ENCODE data around the gene ELAPOR1. TPM values are rescaled to one million over a fixed set of nuclear protein-coding genes. Genes with fewer than 3 reads are reported as not detected.

The ELAPOR1 gene
- total RNA-seq, 1 donor from 2014 or later, result 0.80 TPM

DNA sequence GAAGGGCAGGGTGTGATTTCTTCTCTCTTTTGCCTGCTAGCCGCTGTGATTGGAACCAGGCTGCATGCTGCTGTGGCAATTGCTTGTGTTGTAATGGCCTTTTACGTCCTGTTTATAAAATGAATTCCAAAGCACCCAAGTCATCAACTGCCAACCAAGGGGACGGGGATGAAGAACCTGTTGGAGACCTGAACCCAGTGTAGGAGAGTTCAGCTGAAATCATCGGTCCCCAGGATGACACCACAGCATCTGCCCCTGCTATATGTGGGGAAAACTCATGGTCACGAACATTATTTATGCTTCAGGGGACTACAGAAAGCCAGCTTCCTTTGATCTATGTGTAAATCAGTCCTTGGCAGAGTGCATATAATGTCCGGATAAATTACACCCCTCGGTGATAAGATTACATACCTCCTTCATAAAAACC is 19.5 kb upstream of the ELAPOR1 start:
- no peak for DNase-seq (ENCODE audit: low read depth)

DNA sequence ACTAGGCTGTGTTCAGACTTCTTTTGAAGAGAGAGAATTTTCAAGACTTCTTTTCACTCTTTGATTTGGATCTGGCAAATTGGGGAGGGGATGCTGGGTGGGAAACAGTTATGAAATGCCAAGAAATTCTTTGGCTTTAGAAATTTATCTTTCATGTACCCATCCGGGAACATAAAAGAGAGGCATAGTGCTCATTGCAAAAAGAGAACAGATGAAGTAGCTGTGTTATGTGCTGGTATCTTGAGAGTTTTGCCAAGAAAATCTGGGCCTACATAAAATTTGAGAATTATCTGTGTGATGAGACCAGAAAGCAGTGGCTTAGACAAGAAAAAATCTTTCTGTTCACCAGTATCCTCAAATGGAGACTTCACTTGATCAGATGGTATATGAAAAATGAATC is 19.0 kb upstream of the ELAPOR1 start:
- no peak for DNase-seq (ENCODE audit: low read depth)

DNA sequence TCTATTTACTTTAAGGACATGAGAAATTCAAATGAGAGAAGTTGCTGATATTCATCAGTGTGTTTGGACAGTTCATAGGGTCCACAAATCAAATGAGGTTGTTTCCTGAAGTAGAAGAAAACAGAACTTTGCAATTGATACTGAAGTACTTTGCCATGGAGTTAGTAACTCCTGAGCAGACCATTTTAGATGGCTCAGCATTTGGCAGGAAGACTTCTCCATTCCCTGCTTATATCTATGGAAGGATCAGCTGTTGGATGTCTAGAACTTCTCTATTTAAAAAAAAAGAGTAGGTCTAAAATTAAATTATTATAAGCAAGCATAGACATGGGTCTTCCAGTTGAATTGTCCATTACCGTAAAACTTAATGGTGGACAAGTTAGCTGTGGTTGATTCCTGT is 18.3 kb upstream of the ELAPOR1 start:
- no peak for DNase-seq (ENCODE audit: low read depth)

DNA sequence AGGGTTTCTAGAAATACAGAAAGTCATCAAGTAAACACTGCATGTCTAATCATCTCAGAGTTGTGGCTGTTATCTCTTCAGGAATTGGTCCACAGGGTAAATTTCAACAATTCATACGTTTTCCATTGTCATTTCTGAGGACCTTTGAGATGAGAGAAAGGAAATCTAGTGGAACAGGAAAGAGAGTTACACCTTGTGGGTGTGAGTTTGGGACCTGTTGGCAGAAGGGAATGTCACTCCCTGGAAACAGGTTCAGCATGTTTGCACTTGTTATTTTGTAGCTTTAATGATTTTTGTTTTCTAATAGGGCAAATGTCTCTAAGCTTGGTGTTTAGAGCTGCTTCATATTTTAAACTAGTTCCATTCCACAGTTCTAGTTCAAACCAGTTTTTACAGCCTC is 17.8 kb upstream of the ELAPOR1 start:
- no peak for DNase-seq (ENCODE audit: low read depth)

DNA sequence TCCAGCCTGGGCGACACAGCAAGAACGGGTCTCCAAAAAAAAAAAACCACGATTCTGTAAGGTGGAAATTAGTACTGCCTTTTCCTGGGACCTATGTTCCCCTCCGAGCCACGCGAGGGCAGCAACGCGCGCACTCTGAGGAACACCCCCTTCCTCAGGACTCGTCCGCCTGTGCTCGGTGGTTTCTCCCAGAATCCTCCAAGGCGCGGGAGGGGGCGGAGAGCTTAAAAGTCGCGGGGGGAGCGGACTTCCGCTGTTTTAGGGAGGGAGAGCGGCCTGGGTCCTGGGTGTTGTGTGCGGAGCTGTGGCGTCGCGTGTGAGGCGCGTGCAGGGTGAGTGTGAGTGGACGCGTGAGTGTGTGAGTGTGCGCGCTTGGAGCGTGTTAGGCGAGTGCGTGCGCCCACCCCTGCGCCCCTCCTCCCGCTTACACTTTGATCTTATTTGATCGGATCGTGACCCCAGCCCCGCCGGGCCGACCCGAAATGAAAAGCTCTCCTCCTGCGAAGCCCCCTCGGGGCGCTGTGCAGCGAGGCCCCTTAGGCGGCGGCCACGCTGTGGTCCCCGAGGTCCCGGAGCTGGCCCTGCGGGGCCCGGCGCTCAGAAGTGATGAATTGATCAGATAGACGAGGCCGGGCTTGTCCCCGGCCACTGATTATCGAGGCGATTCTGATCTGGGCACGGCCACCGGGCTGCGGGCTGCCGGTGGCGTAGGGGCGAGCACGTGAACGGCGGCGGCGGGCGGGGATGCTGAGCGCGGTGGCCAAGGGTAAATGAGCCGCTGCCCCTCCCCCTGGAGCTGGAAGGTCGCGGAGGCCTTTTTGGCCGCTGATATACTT is 13.8 kb upstream of the ELAPOR1 start:
- DNase-seq (ENCODE audit: low read depth), result peak; percentile 98

DNA sequence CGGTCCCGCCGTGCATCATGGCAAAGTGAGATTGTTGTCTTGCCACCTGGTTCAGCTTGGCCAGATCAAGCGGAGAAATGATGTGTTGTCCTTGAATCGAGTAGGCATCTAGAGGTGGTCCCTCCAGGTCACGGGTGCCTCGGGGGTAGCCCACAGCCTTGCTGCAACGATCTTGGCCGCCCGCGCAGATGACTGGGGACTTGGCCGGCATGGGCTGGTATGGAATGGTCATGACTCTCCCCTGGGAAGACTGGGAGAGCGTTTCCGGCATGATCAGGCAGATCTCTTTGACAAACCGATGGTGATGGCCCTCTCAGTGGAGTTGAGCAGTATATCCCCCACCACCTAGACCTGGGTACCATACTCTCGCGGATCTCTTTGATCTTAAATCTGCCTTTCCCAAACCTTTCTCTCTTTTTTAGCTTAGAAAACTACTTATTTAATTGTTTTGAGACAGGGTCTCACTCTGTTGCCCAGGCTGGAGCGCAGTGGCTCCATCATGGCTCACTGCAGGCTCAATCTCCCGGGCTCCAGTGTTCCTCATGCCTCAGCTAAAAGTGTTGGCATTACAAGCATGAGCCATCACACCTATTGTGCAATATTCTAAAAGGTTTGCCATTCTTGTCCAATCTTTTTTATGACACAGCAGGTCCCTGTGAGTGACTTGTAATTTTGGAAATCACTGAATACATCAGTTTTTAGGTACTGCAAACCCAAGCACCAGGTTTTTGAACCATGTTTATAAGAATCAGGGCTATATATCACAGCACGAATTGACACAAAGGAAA is 9.4 kb upstream of the ELAPOR1 start:
- no peak for DNase-seq (ENCODE audit: low read depth)

DNA sequence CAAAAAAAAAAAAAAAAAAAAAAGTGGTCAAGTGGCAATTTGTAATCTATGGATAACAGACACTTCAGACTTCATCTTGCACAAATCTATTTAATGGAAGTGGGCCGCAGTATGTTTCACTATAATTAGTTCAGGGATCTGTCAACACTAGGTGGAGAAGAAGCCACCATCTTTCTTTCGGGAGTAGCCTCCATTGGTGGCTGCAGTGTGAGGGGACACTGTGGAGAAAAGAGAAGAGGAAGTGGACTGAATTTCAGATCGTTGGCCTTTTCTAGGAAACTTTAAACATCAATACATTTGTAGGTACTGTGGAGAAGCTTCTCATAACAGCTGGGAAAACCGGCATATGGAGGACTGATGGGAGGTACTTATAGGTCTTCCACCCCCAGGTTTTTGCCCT is 8.0 kb upstream of the ELAPOR1 start:
- DNase-seq (ENCODE audit: low read depth), result no peak

DNA sequence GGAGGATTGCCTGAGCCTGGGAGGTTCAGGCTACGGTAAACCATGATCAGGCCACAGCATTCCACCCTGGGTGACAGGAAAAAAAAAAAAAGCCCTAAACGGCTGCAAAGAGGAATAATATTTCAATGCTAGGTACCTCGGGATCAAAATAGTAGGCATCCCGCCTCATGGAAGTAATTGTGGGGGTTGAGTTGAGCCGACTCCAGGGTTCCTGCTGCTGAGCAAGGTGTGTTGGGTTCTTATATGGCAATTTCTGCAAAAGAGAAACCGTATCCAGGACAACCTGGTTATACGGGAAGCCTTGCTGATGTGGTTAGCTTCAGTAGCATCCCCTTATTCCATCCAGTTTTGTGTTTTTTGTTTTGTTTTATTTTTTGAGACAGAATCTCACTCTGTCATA is 6.1 kb upstream of the ELAPOR1 start:
- no peak for DNase-seq (ENCODE audit: low read depth)

DNA sequence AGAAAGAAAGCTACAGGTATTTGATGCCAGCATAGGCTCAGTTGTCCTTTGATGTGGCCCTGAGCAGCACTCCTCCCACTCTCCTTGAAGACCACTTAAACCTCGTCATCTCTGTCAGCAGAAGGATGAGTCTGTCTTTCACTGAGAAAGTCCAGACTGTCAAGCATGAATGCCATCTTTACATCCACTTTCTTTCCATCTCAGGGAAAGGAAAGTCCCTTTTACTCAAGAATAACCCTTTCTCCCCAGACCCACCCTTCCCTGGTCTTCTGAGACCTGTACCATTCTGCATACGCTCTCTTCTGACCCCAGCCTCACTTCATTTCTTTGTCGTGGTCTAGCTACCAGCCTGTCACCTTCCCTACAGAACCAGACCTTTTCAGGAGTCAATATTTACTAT is 4.0 kb upstream of the ELAPOR1 start:
- DNase-seq (ENCODE audit: low read depth), result no peak

DNA sequence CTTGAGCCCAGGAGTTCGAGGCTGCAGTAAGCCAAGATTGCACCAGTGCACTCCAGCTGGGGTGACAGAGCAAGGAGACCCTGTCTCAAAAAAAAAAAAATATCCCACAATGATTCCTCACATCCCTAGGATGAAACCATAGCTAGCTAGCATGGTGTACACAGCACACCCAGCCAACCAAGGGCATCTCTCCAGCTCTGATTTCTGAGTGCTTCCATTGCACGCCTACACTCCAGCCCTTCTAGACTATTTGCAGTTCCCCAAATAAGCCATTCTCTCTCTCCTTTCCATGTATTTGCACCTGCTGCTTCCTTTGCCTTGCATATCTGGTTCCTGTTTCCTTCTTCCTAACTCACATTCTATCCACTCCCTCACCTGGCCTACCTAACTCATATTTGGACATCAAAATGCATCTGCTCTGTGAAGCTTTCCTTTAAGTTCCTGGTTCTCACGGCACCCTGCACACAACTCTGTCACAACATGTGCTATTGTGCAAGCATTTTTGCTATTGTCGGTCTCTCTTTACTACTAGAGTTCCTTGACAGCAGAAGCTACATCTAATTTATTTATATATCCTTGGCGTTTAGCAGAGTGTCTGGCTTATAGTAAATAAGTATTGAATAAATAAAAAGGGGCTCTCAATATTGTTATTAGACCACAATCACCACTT is 2.4 kb upstream of the ELAPOR1 start:
- no peak for DNase-seq (ENCODE audit: low read depth)

DNA sequence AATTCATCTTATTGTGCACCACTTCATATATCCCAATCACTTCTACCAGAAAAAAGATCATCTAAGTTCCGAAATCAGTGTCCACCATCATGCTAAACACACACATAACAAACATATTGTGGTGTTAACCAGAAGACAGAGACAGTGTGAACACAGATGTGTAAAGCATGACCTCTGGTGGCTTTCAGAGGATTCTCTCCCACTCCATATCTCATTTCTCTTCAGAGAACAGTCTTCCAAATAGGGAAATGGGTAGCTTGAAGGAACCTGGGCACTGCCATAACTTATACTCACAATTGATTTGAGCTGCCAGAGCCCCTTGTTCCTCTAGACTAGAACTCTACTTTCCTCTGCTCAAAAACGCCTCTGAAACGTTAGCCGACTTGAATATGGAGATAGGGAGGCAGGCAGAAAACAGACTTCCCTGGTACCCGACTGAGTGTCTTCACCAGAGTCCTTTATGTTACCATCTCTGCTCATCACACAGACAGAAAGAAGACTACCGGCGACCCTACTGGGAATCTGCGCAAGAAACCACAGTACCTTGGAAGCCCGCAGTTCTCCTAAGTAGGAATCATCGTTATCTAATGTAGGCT is 1.8 kb upstream of the ELAPOR1 start:
- DNase-seq (ENCODE audit: low read depth), result peak; percentile 59

DNA sequence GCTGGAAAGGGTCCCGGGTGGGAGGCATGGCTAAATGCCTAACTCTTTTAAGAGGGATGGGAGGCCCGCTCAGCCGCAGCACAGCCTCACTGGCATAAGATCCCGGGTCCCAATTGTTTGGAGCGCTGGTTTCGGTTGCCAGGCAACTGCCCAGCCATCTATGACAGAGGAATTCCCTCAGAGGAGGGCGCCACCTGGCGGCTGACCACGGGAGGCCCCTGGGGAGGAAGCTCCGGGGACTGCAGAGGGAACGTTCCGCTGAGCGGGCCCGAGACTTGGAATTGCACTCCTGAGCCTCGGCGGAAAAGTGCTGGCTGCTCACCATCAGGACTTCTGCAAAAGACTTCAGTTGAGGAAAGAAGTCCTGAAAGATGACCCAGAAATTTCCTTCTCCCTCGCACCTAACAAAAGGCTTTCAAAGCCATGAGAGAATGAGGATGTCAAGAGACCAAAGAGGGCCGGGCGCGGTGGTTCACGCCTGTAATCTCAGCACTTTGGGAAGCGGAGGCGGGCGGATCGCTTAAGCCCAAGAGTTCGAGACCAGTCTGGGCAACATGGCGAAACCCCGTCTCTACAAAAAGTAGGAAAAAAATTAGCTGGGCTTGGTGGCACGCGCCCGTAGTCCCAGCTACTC is 1.1 kb upstream of the ELAPOR1 start:
- peak; percentile 92 for DNase-seq (ENCODE audit: low read depth)

DNA sequence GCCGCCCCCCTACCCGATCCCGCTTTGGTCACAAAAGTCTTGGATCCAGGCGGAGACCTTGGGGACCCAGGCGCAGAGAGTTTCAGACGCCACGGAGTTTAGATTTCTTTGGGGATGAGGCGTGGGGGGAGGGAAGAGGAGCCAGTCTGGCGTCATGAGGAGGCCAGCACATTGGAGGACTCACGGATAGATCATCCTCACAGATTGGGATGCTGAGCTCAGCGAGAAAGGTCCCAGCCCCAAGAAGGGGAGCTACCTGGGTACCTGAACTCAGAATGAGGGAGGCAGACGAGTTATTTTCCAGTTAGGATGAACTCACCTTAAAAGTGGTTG is 393 bp downstream of the ELAPOR1 start:
- no peak for DNase-seq (ENCODE audit: low read depth)

DNA sequence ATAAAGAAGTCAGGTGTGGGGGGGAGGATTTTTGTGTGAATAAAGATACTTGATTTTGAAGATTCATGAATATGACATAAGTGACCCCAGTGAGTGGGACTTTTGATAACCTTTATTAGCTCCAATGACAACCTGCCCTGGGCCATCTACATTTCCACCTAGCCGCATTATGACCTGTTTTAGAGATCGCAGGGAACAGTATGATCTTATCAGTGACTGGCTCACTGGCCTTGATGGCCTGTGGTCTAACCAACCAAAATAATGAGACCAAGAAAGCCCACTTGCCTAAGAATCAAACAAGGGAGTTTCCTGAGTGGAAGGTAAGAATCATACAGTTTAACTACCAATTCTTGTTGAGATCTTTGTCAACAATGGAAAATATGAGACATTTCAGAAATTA is 1.8 kb downstream of the ELAPOR1 start:
- no peak for DNase-seq (ENCODE audit: low read depth)

DNA sequence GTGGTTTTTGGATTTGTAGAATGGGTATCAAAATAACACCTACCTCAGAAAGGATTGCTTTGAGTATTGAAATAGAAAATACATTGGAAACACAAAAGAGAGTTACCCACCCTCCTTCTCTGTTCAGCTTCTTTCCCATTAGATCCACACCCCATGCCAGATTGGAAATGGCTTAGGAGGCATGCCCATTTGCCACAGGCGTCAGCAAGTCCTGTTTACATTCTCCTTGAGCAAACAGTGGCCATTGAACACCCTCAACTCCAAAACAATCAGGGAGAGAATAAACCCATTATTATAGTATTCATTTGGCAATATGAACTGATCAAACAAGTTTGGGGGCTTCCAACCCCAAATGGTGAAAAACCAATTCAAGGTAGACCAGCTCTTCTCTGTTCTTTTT is 2.4 kb downstream of the ELAPOR1 start:
- DNase-seq (ENCODE audit: low read depth), result no peak

DNA sequence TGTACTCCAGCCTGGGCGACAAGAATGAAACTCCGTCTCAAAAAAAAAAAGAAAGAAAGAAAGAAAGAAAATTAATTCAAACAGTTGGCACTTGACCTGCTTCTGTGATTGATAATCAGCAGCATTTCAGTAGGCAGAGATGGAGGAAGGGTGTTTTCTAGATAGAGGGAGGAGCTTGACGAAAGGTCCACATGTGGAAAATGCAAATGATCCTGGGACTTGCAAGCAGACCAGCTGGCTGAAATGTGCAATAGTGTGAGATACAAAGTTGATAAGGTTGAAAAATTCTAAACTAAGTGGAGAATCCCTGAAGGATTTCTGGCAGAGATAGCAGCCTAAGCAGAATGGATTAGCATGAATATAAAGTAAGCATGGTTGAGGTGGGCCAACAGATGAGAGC is 4.2 kb downstream of the ELAPOR1 start:
- DNase-seq (ENCODE audit: low read depth), result no peak

DNA sequence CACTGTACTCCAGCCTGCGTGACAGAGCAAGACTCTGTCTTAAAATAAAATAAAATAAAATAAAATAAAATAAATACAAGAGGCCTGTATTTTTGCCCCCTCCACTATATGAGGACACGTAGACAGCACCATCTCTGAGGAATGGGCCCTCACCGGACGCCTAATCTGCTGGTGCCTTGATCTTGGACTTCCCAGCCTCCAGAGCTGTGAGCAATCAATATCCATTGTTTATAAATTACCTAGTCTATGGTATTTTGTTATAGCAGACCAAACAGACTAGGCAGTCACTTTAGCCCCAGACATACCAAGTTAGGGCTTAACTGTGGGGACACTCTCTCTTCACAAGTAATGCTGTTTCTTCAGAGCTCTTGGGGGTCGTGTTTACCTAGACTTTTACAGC is 6.4 kb downstream of the ELAPOR1 start:
- no peak for DNase-seq (ENCODE audit: low read depth)

DNA sequence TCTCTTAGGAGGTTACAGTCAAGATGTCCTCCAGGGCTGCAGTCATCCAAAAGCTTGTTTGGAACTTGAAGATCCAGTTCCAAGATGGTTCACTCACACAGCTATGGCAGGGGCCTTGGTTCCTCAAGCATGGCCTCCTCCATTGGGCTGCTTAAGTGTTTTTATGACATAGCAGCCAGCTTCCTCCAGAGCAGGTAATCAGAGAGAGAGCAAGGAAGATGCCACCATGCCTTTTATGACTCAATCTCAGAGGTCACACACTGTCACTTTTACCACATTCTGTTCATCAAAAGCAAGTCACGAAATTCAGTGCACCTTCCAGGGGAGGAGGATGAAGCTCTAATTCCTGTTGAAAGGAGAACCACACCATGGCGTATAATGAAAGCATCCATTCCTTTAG is 17.1 kb downstream of the ELAPOR1 start:
- no peak for DNase-seq (ENCODE audit: low read depth)

DNA sequence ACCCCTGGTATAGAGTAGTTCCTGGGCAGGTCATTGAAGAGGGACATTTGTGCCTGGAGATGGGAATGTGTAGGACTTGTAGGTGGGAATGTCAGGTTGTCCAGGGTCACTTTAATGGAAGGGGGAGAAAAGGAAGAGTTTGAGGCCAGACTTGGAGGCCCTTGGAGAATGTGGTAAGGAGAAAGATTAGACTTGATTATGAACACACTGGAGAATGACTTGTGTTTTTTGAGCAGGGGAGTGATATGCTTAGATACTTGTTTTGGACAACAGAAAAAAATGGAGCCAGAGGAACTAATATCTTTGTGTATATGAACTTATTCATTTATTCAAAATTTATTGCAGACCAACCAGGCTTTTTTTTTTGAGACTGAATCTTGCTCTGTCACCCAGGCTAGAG is 17.9 kb downstream of the ELAPOR1 start:
- DNase-seq (ENCODE audit: low read depth), result no peak

DNA sequence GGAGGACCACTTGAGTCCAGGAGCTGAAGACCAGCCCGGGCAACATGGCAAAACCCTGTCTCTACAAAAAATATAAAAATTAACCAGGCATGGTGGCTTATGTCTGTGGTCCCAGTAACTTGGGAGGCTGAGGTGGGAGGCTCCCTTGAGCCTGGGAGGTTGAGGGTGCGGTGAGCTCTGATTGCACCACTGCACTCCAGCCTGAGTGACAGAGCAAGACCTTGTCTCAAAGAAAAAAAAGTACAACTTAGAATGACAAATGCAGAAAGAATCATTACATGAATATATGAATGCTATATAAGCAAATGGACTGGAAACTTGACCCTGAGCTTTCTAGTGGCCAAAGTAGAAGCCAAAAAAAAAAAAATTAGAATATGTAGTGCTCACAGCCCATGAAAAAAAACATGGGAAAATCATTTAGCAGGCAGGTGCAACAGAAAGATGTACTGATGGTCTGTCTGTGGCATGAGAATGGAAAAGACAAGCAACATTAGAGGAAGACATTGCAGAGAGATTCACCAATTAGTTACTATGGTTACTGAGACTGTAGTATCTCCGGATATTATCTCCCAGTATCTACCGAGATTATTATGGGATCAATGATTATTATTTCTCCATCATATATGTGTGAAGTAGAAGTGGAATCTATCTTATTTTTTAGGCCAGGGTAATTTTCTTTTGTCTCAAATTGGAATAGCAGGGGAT is 19.2 kb downstream of the ELAPOR1 start:
- DNase-seq (ENCODE audit: low read depth), result no peak

DNA sequence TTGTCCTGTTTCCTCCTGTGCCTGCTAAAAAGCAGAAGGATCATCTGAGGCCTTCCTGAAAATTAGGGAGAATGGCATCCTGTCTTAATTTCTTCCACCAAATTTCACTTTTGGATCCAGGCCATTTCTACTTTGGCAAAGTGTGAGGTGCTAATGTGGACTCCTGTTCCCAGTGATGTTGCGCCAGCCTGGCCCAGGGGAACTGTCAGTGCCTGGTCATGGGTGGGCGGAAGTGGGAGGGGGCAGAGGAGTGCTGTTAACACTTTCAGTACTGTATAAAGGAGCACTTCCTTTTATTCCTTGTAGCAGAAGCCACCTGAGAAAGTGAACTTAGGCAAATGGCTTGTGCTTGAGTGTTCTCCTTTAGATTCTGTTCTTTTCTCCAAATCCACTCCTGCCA is 19.9 kb downstream of the ELAPOR1 start:
- no peak for DNase-seq (ENCODE audit: low read depth)
